GM10266 (cell line): ENCODE measurements around the gene UNC5C.

Experiments
- DNase-seq: peaks from one replicate; pipeline ENCODE4 v3.0.0; 2012; ENCODE audit errors: extremely low spot score
- TF ChIP-seq, protein P1 (sequence below): IDR thresholded peaks from 2 replicates; pipeline ENCODE4 v1.5.1; 2012; ENCODE audit warnings: mild to moderate bottlenecking, low read depth; ENCODE audit not compliant: control insufficient read depth, insufficient read depth; ENCODE audit errors: missing control alignments

UNC5C gene

DNA sequence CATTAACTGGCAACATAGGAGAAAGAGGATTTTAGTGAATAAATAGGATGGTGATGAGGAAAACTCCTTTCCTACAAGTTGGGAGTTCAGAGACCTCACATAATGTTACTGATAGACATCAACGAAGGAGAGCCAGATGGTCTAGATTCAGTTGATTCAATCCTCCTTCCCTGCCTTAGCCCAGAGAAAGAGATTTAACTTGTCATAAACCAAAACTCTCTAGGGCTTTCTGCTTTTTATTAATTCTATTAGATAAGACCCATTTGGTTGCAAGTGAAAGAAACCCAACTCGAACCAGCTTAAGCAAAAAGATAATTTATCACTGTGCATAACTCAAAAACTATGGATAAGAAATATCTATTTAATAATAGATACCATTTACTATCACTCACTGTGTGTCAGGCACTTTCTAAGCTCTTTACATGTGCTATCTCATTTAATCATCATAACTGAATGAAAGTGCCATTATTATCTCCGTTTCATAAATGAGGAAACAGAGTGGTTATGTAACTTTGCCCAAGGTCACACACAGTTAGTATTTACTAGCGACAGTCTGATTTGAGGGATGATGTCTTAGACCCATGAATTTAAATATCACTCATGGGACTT lies 4.3 kb upstream of the UNC5C start:
- DNase-seq: no peak
- TF ChIP-seq, protein P1, sequence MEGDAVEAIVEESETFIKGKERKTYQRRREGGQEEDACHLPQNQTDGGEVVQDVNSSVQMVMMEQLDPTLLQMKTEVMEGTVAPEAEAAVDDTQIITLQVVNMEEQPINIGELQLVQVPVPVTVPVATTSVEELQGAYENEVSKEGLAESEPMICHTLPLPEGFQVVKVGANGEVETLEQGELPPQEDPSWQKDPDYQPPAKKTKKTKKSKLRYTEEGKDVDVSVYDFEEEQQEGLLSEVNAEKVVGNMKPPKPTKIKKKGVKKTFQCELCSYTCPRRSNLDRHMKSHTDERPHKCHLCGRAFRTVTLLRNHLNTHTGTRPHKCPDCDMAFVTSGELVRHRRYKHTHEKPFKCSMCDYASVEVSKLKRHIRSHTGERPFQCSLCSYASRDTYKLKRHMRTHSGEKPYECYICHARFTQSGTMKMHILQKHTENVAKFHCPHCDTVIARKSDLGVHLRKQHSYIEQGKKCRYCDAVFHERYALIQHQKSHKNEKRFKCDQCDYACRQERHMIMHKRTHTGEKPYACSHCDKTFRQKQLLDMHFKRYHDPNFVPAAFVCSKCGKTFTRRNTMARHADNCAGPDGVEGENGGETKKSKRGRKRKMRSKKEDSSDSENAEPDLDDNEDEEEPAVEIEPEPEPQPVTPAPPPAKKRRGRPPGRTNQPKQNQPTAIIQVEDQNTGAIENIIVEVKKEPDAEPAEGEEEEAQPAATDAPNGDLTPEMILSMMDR: no peak

DNA sequence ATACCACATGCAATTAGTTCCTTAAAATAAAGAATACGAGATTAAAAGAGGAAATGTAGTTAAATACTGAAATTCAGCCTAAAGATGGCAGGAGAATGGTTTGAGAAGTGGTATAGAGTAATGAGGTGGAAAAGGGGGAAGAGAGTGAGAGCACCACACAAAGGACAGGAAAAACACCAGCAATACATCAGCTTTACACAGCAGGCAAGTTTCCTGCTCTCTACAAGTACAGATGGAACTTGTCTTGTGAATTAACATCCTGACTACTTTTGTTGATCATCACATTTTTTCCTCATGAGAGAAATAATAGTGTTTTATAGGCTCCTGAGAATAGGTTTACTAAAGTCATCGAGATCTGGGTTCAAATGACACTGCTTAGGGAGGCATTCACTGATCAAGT lies 2.9 kb upstream of the UNC5C start:
- DNase-seq: no peak
- TF ChIP-seq, protein P1: no peak

DNA sequence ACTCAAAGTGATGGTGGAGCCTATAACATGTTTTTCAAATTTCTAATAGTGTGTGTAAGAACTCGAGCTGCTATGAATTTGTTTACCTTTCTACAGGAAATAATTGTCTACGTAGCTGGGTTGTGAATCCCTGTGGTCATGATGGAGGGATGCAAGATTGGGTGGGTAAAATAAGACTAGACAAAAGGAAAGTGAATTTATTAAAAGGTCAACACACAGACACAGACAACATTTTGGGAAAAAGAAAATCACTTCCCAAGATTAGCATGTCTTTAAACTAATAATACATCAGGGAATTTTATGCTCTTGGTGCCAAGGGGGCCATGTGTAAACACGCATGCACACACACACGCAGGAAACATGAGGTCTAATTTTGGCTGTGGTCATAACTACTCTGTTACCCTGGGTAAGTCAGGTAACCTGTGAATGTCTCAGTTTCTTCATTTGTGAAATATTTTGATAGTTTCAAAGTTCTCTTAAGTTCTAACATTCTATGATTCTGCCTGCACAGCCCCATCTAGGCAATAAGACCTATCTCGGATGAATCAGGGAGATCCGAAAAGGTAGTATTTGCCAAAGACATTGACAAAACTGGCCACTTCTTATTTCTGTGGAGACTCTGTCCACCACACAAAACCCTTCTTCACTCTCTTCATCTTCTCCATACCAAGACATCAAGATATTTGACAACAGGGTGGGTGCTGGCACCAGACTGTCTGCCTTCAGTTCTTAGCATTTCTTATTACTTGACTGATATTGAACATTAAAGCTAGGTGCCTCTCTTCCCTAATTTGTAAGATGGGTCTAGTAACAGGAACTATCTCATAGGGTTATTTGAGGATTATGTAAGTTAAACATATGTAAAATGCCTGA lies 1.6 kb upstream of the UNC5C start:
- DNase-seq: no peak
- TF ChIP-seq, protein P1: no peak

DNA sequence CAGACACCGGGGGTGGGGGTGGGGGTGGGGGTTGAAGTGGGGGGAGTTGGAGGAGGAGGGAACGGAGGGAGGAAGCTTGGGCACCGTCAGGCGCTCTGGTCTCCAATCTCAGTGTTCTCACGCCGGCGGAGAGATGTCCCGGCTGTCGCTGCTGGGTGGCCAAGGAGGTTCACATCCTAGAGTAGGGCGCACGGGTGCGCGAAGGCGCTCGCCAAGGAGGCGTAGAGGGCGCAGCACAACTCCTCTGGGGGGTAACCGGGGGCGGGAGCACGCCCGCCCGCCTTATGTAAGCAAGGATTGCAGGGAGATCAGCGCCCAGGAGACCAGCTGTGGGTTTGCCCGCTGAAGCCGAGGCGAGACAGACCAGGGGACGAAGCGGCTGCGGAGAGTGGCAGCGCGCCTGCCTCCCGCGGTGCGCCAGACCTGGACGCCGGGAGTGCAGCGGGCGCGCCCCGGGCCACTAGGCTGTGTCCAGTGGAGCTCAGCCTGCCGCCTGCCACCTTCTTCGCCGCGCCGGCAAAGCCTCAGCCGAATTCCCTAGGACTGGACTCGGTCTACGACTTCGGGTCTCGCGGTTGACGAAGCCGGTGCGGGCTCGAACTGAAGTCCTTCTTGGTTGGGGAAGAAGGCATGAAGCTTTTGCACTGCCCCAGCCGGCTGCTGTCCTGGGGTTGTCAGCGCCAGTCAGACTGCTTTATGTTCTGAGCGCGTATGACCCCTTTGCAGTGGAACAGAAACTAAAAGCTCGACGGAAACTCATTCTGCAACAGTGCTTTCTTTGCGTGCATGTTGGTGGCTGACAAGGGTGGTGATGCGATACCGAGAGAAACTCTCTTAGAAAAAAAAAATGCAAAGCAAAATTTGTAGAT lies 707 bp upstream of the UNC5C start:
- DNase-seq: peak; percentile 61
- TF ChIP-seq, protein P1: no peak

DNA sequence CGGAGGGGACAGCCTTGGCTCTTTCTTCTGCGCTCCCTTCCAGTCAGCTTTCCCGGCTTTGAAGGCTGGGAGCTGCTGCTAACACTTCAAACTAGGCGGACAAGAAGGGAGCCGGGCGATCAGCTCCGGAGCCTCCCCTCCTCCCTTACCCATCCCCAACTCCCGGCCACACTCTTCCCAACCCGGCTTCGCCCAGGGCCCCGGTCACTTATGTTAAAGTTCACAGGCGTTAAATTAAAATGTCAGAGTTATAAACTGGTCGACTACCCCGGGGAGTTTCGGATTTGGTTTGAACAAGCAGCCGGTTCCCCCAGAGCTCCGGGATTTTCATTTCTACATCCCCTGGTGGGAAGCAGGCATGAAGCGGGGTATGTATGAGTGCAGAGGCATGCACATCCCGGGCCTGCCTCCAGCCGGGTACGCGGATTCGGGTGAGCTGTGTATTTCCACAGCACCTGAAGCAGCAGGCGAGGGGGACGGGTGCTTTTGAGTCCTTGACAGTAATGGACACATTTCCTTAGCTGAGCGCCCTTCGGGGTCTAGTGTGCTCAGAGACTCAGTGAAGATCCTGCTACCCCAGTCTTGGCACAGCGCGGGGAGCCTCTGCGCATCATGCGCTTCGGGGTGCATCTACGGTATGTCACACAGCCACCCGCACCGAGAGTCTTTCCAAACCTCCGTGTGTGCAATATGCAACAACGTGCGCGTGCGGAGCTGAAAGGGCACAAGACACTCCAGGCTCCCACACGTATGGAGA lies 880 bp downstream of the UNC5C start:
- TF ChIP-seq, protein P1: no peak
- DNase-seq: no peak

DNA sequence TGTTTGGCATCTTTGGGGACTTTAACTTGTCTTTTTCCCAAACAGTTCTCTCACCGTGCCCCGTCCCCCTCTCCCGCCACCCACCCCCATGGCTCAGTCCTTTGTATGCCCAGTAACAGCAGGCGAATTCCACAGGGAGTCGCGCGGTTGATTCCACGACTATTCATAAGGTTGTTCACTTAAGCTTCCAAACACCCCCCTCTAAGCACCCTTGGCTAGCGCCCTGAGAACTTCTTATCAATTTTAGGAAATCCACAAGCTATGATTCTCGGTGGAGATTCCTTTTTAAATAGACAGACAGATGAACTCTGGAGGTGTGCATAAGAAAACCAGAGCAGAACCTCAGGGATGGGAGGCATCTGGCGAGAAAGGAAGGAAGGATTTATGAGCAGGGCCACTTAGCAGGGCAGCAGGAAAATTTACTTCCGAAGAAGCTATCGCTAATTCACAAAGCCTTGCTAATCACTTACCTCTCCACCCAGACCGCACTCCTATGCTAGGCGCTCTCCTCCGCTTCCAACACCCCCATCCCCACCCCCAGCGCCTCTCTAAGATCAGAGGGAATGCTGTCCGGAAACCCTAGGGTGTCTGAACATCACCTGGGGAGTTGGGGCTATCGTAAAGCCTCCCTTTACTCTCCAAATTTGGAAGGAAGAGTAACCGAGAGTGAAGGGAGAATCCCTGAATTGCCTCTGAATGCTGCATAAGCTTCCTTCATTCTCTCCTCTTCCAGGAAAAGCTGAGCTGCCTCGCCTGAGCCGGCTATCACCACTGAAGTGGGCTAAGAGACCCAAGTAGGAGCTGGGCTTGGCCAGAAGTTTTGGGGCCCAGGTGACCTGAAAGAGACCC lies 1.7 kb downstream of the UNC5C start:
- TF ChIP-seq, protein P1: no peak
- no peak for DNase-seq
